DMS153 treated with DMSO at 0.1 percent for 48 hours (cell line): ENCODE measurements around the gene GALNT3.

Experiments
- DNase-seq: peaks from one replicate; lab custom pipeline; 2025; ENCODE audit not compliant: unreplicated experiment; lab: John Stamatoyannopoulos, UW

The GALNT3 gene

DNA sequence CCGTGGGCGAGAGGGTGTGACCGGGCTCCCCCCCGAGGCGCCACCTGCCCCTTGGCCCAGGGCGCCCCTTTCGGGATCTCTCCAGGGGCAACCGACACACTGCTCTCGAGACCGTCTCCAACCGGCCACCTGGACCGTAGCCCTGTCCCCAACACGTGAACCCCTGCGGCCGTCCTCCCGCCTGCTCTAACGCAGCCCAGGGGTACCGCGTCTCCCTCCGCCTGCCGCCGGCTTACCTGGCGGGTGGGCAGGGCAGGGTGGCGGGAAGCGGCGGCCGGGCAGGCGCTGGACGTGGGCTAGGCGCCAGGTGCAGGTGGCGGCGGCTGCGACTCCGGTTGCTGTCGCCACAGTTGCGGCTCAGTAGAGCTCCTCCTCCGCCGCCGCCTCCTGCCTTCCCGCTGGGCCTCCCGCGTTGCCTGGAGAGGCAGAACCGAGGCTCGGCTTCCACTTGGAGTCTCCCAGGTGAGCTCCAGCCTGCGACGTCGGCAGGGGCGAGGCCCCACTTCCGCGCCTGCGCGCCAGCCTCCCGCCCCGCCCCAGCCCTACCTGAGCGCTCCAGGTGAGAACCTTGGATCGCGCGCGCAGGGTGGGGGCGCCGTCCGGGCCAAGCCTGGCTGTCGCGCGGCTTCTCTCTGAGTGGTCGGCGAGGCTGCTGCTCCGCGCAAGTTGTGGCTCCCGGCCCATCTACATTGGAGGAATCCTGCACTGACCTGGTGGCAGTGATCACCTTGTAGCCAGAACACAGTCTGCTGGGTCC is at the start of gene GALNT3:
Gene GALNT3 (minus strand): TSS at position 469 of the 757 bp plus-strand sequence. CDS start 23,547 bp downstream, outside the sequence.
- DNase-seq, result peak; percentile 87

- peak; percentile 60 for DNase-seq
Observed at GRCh38 chr2:165843351-165843750, 49.3 kb upstream of the GALNT3 start.

DNA sequence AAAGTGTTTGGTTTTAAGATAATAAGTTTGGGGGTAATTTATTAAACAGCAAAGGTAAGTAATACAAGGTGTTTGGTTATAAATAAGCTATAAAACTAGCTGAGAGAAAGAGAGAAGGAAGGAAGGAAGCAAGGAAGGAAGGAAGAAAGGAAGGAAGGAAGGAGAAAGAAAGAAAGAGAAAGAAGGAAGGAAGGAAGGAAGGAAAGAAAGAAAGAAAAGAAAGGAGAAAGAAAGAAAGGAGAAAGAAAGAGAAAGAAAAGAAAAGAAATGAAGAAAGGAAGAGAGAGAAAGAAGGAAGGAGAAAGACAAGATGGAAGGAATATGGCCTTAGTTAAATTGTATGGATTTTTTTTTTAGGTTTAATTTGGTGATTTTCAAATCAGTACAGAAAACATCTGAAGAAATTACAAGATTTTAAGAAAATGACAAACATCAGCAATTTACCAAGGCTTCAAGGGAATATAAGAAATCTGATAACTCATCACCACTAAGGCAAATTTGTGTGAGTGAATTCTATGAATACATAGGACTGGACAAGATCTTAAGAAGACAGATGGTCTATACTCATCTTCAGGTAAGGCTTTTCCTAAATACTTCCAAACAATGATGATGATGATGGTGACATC is 46.4 kb upstream of the GALNT3 start:
- DNase-seq, result no peak

DNA sequence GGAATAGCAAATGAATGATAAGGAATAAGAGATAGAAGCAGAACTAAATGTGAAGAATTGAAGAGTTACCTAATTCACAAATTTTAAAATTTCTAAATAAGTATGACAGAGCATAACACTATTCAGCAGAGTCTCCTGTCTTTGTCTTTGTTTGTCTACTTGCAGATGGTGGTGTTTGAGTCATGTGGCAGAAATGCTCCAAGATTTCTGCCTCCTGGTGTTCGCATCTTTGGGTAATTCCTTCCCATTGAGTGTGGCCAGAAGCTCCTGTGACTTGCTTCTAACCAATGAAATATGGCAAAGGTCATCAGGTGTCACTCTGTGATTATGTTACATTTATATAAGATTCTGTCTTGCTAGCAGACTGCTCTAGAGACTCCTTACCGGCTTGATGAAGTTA is 45.6 kb upstream of the GALNT3 start:
- no peak for DNase-seq

DNA sequence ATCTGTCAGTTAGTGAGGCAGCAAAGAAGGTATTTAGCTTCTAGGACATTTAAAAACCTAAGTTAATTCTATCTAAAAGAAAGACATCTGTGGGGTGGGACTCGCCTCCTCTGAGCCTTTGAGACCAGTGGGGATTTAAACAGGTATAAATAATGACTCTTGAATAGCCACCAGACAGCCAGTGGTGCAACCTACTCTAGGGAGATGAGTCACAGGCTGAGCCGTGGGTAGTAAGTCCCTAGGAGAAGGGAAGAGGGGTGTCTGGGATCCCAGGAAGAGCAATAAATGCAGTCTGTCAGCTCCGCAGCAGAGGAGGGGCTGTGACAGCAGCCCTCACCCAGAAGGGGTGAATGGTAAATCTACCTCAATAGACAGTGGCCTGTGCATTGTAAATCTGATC is 43.1 kb upstream of the GALNT3 start:
- no peak for DNase-seq

- DNase-seq, result no peak
Observed at GRCh38 chr2:165835363-165835762, 41.3 kb upstream of the GALNT3 start.

GRCh38 chr2:165833156-165833555 is 39.1 kb upstream of the GALNT3 start:
- DNase-seq, result no peak

GRCh38 chr2:165827921-165828276 is 33.9 kb upstream of the GALNT3 start:
- no peak for DNase-seq

GRCh38 chr2:165827016-165827920 is 33.2 kb upstream of the GALNT3 start:
- no peak for DNase-seq

DNA sequence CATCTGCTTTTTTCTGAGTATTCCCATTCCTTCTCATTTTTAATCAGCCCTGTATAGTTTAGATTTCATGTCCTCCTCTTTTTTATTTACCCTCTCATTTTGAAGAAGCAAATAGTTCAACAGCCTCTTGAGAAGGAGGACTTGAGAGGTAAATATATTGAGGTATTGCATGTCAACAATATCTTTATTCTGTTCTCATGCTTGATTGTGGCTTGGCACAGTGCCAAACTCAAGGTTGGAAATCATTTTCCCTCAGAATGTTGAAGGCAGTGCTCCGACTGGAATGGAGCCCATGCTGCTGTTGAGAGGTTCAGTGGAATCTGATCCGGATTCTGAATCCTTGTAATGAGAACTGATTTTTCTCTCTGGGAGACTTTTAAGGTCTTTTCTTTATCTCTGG is 31.0 kb upstream of the GALNT3 start:
- peak; percentile 22 for DNase-seq

DNA sequence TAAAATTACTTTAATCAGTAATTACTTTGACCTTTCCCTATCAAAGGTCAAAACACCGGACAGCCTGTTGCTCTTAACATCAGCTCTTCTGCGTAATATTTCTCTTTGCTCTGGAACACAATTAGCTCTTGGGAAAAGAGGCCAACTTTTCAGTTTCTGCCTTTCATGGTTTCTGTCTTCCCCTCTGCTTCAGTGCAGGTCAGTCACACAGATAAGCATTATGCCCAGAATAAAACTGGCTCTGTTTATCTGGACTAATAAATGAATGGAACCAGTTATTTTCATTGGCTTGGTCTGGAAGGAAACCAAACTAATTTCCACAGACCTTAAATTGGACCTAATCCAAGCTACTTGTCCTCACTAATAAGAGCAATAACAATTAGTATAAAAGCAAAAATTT is 26.2 kb upstream of the GALNT3 start:
- no peak for DNase-seq

DNA sequence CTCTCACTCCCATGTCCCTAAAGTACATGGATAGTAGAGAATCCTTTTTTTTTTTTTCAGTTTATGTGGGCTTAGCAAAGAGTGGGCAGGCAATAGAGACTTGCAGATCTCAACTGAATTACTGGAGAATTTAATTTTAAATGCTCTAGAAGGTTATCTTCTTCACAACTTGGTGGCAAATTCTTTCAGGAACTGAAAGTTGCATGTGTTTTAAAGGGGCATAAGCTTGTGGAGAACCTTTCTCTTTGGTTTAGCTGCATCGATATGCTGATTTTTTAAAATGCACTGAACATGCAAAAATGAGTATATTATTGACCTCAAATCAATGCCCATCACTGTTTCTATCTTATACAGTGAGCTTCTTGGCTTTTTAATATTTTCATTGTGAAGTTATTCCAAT is 24.9 kb upstream of the GALNT3 start:
- DNase-seq, result no peak

- DNase-seq, result no peak
Observed at GRCh38 chr2:165815299-165816141, 21.5 kb upstream of the GALNT3 start.

- no peak for DNase-seq
Observed at GRCh38 chr2:165814473-165814872, 20.4 kb upstream of the GALNT3 start.

DNA sequence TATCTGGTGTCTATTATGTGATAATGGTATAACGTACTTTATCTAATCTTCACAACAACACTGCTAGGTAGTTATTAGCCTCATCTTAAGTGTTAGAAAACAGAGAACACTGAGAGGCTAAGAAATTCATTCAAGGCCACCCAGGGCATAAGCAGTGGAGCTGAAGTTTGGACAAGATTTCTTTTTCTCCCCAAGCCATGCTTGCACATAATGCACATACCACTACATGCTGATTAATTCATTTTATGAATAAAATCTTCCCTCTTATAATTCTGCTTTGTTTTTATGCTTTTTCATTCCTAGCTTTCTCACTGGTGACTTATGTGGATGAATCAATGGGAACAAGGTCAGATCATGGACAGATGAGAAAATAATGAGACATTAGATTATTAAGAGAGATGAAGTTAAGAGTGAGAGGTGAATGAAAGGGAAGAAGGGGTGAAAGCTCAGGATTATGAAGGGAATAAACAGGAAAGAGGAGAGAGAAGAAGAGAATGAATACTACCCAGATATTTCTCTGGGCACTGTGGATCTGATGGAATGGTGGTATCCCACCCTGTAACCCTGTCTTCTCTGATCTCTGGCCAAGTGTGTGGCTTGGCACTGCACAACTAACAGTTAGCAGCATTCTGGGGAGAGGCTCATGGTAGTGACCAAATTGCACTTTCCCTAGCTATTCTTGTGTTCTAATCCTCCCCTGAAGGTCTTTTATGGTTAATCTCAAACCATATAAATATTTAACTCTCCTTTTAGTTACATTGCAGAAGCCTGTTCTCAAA is 17.7 kb upstream of the GALNT3 start:
- DNase-seq, result no peak

DNA sequence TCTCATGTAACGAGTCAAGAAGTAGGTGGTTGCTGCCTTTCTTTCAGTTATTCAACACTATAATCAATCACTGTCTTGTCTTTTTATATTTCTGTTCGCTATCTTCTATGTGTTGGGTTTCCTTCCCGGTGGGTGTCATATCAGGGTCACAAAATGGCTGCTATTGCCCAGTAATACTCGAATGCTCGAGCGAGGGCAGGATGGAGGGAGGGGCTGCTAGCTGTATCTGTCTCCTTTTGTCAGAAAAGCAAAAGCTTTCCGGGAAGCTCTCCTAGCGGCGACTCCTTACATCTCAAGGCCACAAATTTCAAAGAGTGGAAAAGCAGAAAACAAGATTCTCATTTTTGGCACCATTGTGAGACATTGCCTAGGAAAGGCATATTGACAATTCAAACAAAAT is 16.4 kb upstream of the GALNT3 start:
- no peak for DNase-seq

GRCh38 chr2:165804719-165805118 is 10.7 kb upstream of the GALNT3 start:
- DNase-seq, result peak; percentile 67

DNA sequence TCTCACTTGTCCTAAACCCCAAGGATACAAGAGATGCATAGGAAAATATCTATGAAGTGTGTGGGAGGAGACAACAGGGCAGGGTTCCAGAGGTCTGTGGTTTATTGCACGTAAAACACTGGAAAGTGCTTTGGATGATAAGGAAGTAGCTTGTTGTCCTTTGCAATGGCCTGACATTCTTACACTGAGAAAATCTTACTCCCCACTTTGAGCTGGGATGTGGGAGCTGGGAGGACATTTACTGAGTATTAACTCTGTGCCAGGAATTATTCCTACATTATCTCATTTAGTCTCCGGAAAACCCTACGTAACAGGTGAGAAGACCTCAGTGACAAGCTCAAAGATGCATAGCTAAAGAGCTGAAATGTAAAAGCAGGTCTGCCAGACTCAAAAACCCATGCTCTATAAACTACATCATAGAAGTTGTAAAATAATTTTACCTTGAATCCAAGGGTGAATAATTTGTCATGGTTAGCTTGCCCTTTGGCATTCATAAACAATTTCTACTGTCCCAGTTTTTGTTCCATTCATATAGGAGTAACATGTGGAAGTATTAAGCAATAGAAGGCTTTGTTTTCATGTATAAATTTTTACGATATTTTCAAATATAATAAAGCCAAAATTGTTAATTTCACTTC is 9.2 kb upstream of the GALNT3 start:
- no peak for DNase-seq

DNA sequence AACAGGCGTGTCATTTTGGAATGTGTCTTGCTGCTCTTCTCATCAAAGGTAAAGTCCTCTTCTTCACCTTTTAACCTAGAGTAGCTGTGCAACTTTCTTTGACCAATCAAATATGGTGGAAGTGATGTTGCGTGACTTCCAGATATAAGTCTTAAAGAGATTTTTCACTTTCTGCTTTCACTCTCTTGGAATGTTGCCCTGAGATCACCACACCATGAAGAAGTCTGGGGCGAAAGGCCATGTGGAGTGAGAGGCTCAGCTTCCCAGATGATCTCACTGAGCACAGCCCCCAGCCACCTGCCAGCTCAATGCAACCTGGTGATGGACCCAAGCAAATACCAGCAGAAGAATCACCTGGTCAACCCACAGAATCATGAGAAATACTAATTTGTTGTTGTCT is 7.1 kb upstream of the GALNT3 start:
- DNase-seq, result no peak
